ENCODE measurements around the gene DPP7. TPM values are rescaled to one million over a fixed set of nuclear protein-coding genes. Genes with fewer than 3 reads are reported as not detected.

DPP7 gene
- total and polyA plus RNA-seq, 2 of the 4 experiments (the other 2 are of a cell fraction), result 14.9 to 76.4 TPM

GRCh38 chr9:137083394-137084004 lies 31.0 kb downstream of the DPP7 start (continued):
- peak; percentile 44; the same call in 1 of the 2 replicates for TF ChIP-seq BHLHE40 (IDR thresholded peaks at IDR 0.05; ENCODE audit: low read depth, low read length)

DNA sequence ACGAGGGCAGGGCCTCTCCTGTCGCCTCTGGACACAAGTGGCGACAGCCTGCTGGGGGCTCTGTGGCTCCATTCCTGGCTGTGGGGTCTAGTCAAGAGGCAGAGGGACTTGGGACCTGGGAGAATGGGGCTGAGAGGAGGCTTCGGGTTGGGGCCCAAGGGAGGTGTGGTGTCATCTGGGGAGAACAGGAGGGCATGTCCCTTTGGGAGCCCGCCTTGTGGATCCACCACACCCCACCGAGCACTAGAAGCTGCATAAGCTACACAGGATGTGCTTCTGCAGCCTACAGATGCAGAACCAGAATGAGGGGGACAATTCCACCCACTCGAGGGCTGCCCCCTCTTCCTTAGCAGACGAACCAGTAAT lies 31.6 kb downstream of the DPP7 start:
- peak overlapping the region; percentile 28 for H2AK9ac ChIP-seq (replicated peaks; ENCODE audit: low read depth, low read length, poor library complexity)
- peak overlapping the region; percentile 35; the same call in 1 of the 2 replicates for H3K56ac ChIP-seq (ENCODE audit: extremely low read depth, insufficient read depth, low read length)
- H3K4ac ChIP-seq (ENCODE audit: low read depth, low read length), result peak overlapping the region; percentile 78
- intact Hi-C loops (cut with micrococcal nuclease), result no loop called here
- H4K8ac ChIP-seq (ENCODE audit: low read depth in 2 of 2, low read length in 2 of 2), result peak overlapping the region; percentile 28 to 81; a peak in 3 of 4 replicates
- peak overlapping the region; percentile 29; the same call in 1 of the 2 replicates for H3K4me2 ChIP-seq (ENCODE audit: low read depth, low read length)
- H2BK15ac ChIP-seq (ENCODE audit: low read depth, low read length), result peak overlapping the region; percentile 27; the same call in 1 of the 3 replicates
- H3K18ac ChIP-seq (ENCODE audit: low read depth, low read length), result peak overlapping the region; percentile 22; the same call in 1 of the 2 replicates
- dilution Hi-C loops (cut with HindIII; ENCODE audit: low sequenced_read_pairs, unreplicated experiment), result no loop called here
- ChIA-PET POLR2A (ENCODE audit: unreplicated experiment) (no interaction called here), CTCF (interaction anchor here (0.7 to 1.1 kb wide), 3 partner anchors 19 to 154 kb away, joined by 3 to 6 read pairs (median 3); no protein-coding TSS in a partner anchor)
- in situ Hi-C loops (cut with MboI; ENCODE audit: low sequenced_read_pairs), result no loop called here
- peak overlapping the region; percentile 31 for H3K14ac ChIP-seq (replicated peaks; ENCODE audit: low read depth, low read length)
- peak overlapping the region; percentile 64 for H2BK120ac ChIP-seq (ENCODE audit: low read depth, low read length)
- peak overlapping the region; percentile 87 for H2BK5ac ChIP-seq (ENCODE audit: low read depth, low read length, poor library complexity, severe bottlenecking)
- peaks cover 24% of the 10 kb centered on the region; the same call in 1 of the 2 replicates for H3K36me3 ChIP-seq (ENCODE audit: control insufficient read depth, insufficient read depth, low read length)
- no peaks in the 10 kb centered on the region for H3K9me3 ChIP-seq (ENCODE audit: control insufficient read depth, insufficient read depth, low read length)
- peak overlapping the region; percentile 3 for H2BK20ac ChIP-seq (ENCODE audit: low read depth, low read length)
- peak overlapping the region; percentile 93 for H2AFZ ChIP-seq (replicated peaks; ENCODE audit: low read length, poor library complexity)
- DNase-seq (no peak), ATAC-seq (ENCODE audit: low read depth) (no peak)
- peak overlapping the region; percentile 76 for H2AK5ac ChIP-seq (ENCODE audit: low read depth, low read length)
- peak overlapping the region; percentile 65 for H3K27ac ChIP-seq (ENCODE audit: insufficient read depth, low read length)
- no peak overlapping the region for H3K9ac ChIP-seq (ENCODE audit: low read depth, low read length)
- H3K9me1 ChIP-seq (ENCODE audit: insufficient read depth, low read length), result peaks cover 6% of the 10 kb centered on the region
- peaks cover 18 to 57% of the 10 kb centered on the region in 2 experiments for H3K79me1 ChIP-seq (ENCODE audit: low read depth in 1 of 2, low read length in 2 of 2)
- 67% methylated on average over 1 of the region's 8 CpGs; no CpG with 5 or more reads in 1 of the 2 experiments for WGBS, 2 experiments (ENCODE audit: extremely low coverage in 2 of 2, insufficient read length in 1 of 2)
- H3K4me3 ChIP-seq (ENCODE audit: insufficient read depth, low read depth, low read length), result no peak overlapping the region
- peaks cover 10% of the 10 kb centered on the region for H4K20me1 ChIP-seq (ENCODE audit: insufficient read depth, low read length)
- peaks cover 15% of the 10 kb centered on the region for H3K4me1 ChIP-seq (ENCODE audit: control insufficient read depth, insufficient read depth, low read length)
- H3K27me3 ChIP-seq (ENCODE audit: control insufficient read depth, insufficient read depth, low read length), result no peaks in the 10 kb centered on the region
- peak overlapping the region; percentile 85 for H4K91ac ChIP-seq (ENCODE audit: insufficient read depth, low read depth, low read length)
- no peak overlapping the region for H3K23ac ChIP-seq (ENCODE audit: low read depth, low read length)
- no TSS peak for BruUV-seq (replicated peaks)
- peak overlapping the region; percentile 47; the same call in 1 of the 2 replicates for H4K5ac ChIP-seq (ENCODE audit: low read depth, low read length)
- TF ChIP-seq, protein P1, sequence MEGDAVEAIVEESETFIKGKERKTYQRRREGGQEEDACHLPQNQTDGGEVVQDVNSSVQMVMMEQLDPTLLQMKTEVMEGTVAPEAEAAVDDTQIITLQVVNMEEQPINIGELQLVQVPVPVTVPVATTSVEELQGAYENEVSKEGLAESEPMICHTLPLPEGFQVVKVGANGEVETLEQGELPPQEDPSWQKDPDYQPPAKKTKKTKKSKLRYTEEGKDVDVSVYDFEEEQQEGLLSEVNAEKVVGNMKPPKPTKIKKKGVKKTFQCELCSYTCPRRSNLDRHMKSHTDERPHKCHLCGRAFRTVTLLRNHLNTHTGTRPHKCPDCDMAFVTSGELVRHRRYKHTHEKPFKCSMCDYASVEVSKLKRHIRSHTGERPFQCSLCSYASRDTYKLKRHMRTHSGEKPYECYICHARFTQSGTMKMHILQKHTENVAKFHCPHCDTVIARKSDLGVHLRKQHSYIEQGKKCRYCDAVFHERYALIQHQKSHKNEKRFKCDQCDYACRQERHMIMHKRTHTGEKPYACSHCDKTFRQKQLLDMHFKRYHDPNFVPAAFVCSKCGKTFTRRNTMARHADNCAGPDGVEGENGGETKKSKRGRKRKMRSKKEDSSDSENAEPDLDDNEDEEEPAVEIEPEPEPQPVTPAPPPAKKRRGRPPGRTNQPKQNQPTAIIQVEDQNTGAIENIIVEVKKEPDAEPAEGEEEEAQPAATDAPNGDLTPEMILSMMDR (conservative IDR thresholded peaks at IDR 0.05; ENCODE audit: low read depth, low read length), result no peak
- TF ChIP-seq RCOR1 (IDR thresholded peaks at IDR 0.05; ENCODE audit: insufficient replicate concordance, low read length) (no peak), FOS (IDR thresholded peaks at IDR 0.05; ENCODE audit: low read depth, low read length) (no peak), CEBPB (IDR thresholded peaks at IDR 0.05; ENCODE audit: low read depth, low read length) (no peak), BHLHE40 (IDR thresholded peaks at IDR 0.05; ENCODE audit: low read depth, low read length) (no peak), MAZ (IDR thresholded peaks at IDR 0.05; ENCODE audit: borderline replicate concordance, low read depth, low read length) (no peak), SMC3 (IDR thresholded peaks at IDR 0.05; ENCODE audit: low read depth, low read length) (no peak), RAD21 (IDR thresholded peaks at IDR 0.05; ENCODE audit: low read length) (no peak), POLR2A (IDR thresholded peaks at IDR 0.05; ENCODE audit: low read depth, low read length) (no peak), RFX5 (IDR thresholded peaks at IDR 0.05; ENCODE audit: low read depth, low read length) (no peak)
- TF ChIP-seq, protein P2, sequence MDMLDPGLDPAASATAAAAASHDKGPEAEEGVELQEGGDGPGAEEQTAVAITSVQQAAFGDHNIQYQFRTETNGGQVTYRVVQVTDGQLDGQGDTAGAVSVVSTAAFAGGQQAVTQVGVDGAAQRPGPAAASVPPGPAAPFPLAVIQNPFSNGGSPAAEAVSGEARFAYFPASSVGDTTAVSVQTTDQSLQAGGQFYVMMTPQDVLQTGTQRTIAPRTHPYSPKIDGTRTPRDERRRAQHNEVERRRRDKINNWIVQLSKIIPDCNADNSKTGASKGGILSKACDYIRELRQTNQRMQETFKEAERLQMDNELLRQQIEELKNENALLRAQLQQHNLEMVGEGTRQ (IDR thresholded peaks at IDR 0.05; ENCODE audit: low read depth, low read length), result no peak
- TF ChIP-seq, protein P3, sequence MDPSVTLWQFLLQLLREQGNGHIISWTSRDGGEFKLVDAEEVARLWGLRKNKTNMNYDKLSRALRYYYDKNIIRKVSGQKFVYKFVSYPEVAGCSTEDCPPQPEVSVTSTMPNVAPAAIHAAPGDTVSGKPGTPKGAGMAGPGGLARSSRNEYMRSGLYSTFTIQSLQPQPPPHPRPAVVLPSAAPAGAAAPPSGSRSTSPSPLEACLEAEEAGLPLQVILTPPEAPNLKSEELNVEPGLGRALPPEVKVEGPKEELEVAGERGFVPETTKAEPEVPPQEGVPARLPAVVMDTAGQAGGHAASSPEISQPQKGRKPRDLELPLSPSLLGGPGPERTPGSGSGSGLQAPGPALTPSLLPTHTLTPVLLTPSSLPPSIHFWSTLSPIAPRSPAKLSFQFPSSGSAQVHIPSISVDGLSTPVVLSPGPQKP (IDR thresholded peaks at IDR 0.05; ENCODE audit: borderline replicate concordance, low read depth, low read length), result no peak

All from IMR-90 (cell line).